H1 (cell line): ENCODE measurements around the gene CPXM2. TPM values are rescaled to one million over a fixed set of nuclear protein-coding genes. Genes with fewer than 3 reads are reported as not detected.

Source experiments
- CTCF ChIA-PET: fragments of 300-600 bp; sonication (Branson Sonifier 250); formaldehyde crosslinking; loops from one replicate; lab custom pipeline; 2021; ENCODE audit not compliant: partially characterized antibody; lab: Charles Lee
- POLR2A ChIA-PET: fragments of 300-600 bp; sonication (Branson Sonifier 250); formaldehyde crosslinking; loops from one replicate; lab custom pipeline; 2021; ENCODE audit warnings: inconsistent platforms; ENCODE audit not compliant: partially characterized antibody; lab: Charles Lee
- DNase-seq, 2 experiments: peaks; one replicate each; pipeline versions ENCODE4 v3.0.0 to v3.0.0-alpha.2; 2010 to 2022; ENCODE audit warnings: low spot score in 2 of 2, low read depth in 1 of 2, mixed read lengths in 1 of 2
- FAIRE-seq: peaks from 2 replicates; lab custom pipeline; 2011; peaks lifted over from hg19 to GRCh38; lab: Jason Lieb, UNC
- H2AFZ ChIP-seq: 2 replicates; pipeline ENCODE4 v1.8.1; 2012; ENCODE audit warnings: low read length, inconsistent platforms
- H2AK5ac ChIP-seq: 2 replicates; pipeline ENCODE4 v1.6.1; 2013; ENCODE audit warnings: low read depth, low read length
- H2BK120ac ChIP-seq: replicated peaks from 2 replicates; pipeline ENCODE3; 2013; ENCODE audit warnings: low read depth, low read length, inconsistent platforms
- H2BK12ac ChIP-seq: 2 replicates; pipeline ENCODE4 v1.6.1; 2013; ENCODE audit warnings: low read depth, low read length
- H2BK15ac ChIP-seq: 2 replicates; pipeline ENCODE4 v1.6.1; 2013; ENCODE audit warnings: low read length
- H2BK20ac ChIP-seq: 2 replicates; pipeline ENCODE4 v1.6.1; 2013; ENCODE audit warnings: low read length
- H2BK5ac ChIP-seq: 2 replicates; pipeline ENCODE4 v1.6.1; 2013; ENCODE audit warnings: low read depth, low read length
- H3K14ac ChIP-seq: 2 replicates; pipeline ENCODE4 v1.6.1; 2013; ENCODE audit warnings: inconsistent platforms; ENCODE audit not compliant: insufficient read length
- H3K18ac ChIP-seq: 2 replicates; pipeline ENCODE4 v1.6.1; 2013; ENCODE audit warnings: low read length; ENCODE audit errors: extremely low read depth
- H3K23ac ChIP-seq: 2 replicates; pipeline ENCODE4 v1.6.1; 2013; ENCODE audit warnings: inconsistent platforms; ENCODE audit not compliant: insufficient read length
- H3K23me2 ChIP-seq: 2 replicates; pipeline ENCODE4 v1.6.1; 2013; ENCODE audit warnings: low read depth, low read length
- H3K27ac ChIP-seq: 2 replicates; pipeline ENCODE4 v1.6.1; 2011; ENCODE audit warnings: low read depth, low read length, inconsistent platforms
- H3K27me3 ChIP-seq, 4 experiments: replicated peaks in 1 of 4; 1 replicate in 1 of 4; 2 replicates in 3 of 4; pipeline versions ENCODE4 v1.6.1 to v1.8.1; 2011 to 2013; ENCODE audit warnings: low read length in 3 of 4, mild to moderate bottlenecking in 3 of 4, inconsistent platforms in 2 of 4, mixed read lengths in 2 of 4, moderate library complexity in 1 of 4; ENCODE audit not compliant: control insufficient read depth in 3 of 4, insufficient read depth in 3 of 4; ENCODE audit errors: extremely low read depth in 1 of 4
- H3K36me3 ChIP-seq, 4 experiments: 2 replicates each; pipeline versions ENCODE4 v1.6.1 to v1.8.1; 2011 to 2013; ENCODE audit warnings: mild to moderate bottlenecking in 4 of 4, low read length in 3 of 4, moderate library complexity in 2 of 4, control low read depth in 1 of 4, inconsistent platforms in 1 of 4; ENCODE audit not compliant: insufficient read depth in 4 of 4, control insufficient read depth in 2 of 4
- H3K4ac ChIP-seq: replicated peaks from 2 replicates; pipeline ENCODE3; 2013; ENCODE audit warnings: low read length, low read depth, mixed read lengths, inconsistent platforms; ENCODE audit not compliant: insufficient read length
- H3K4me1 ChIP-seq, 4 experiments: replicated peaks in 1 of 4; 1 replicate in 1 of 4; 2 replicates in 3 of 4; pipeline versions ENCODE4 v1.6.1 to v1.8.1; 2011 to 2013; ENCODE audit warnings: low read length in 3 of 4, inconsistent platforms in 2 of 4, mixed read lengths in 1 of 4; ENCODE audit not compliant: insufficient read depth in 4 of 4, control insufficient read depth in 3 of 4
- H3K4me2 ChIP-seq, 2 experiments: 2 replicates each; pipeline versions ENCODE4 v1.6.1 to v1.8.1; 2011 to 2013; ENCODE audit warnings: low read depth in 2 of 2, low read length in 2 of 2, control low read depth in 1 of 2, inconsistent platforms in 1 of 2, mild to moderate bottlenecking in 1 of 2; ENCODE audit not compliant: insufficient read depth in 1 of 2
- H3K4me3 ChIP-seq, 4 experiments: fragments of 200-600, 300-600 bp in 1 of 4; sonication (generic), shearing (Covaris generic), sonication (Bioruptor Twin) in 1 of 4; 2 replicates each; pipeline versions ENCODE4 v1.5.1 to v1.8.1; 2011 to 2016; ENCODE audit warnings: low read length in 4 of 4, low read depth in 3 of 4, control low read depth in 2 of 4, inconsistent platforms in 2 of 4, mild to moderate bottlenecking in 2 of 4, mixed read lengths in 1 of 4, moderate library complexity in 1 of 4; ENCODE audit not compliant: insufficient read depth in 2 of 4; ENCODE audit errors: extremely low read depth in 1 of 4
- H3K56ac ChIP-seq: replicated peaks from 2 replicates; pipeline ENCODE3; 2013; ENCODE audit warnings: low read depth, mild to moderate bottlenecking, mixed read lengths, low read length, inconsistent platforms; ENCODE audit not compliant: insufficient read length
- H3K79me1 ChIP-seq: 2 replicates; pipeline ENCODE4 v1.6.1; 2013; ENCODE audit warnings: low read depth, low read length, control low read depth
- H3K79me2 ChIP-seq, 2 experiments: 2 replicates each; pipeline versions ENCODE4 v1.6.1 to v1.8.1; 2012 to 2013; ENCODE audit warnings: low read length in 2 of 2, mild to moderate bottlenecking in 2 of 2, inconsistent platforms in 1 of 2; ENCODE audit not compliant: insufficient read depth in 2 of 2, control insufficient read depth in 1 of 2
- H3K9ac ChIP-seq, 4 experiments: replicated peaks in 1 of 4; 1 replicate in 1 of 4; 2 replicates in 3 of 4; pipeline versions ENCODE4 v1.6.1 to v1.8.1; 2011 to 2013; ENCODE audit warnings: low read depth in 3 of 4, low read length in 3 of 4, control low read depth in 2 of 4, mild to moderate bottlenecking in 2 of 4, moderate library complexity in 2 of 4, inconsistent platforms in 1 of 4; ENCODE audit errors: extremely low read depth in 1 of 4
- H3K9me3 ChIP-seq, 2 experiments: 2 replicates each; pipeline versions ENCODE4 v1.6.1 to v1.8.1; 2012 to 2013; ENCODE audit warnings: mild to moderate bottlenecking in 2 of 2, moderate library complexity in 2 of 2, control low read depth in 1 of 2, inconsistent platforms in 1 of 2, low read depth in 1 of 2, low read length in 1 of 2, mixed read lengths in 1 of 2; ENCODE audit not compliant: insufficient read depth in 2 of 2
- H4K20me1 ChIP-seq, 2 experiments: replicated peaks in 1 of 2; 2 replicates each; pipeline versions ENCODE3 to v1.8.1; 2011 to 2013; ENCODE audit warnings: inconsistent platforms in 2 of 2, low read length in 2 of 2, mild to moderate bottlenecking in 1 of 2; ENCODE audit not compliant: insufficient read depth in 2 of 2, control insufficient read depth in 1 of 2
- H4K5ac ChIP-seq: 2 replicates; pipeline ENCODE4 v1.6.1; 2013; ENCODE audit warnings: low read length, low read depth, mixed read lengths, inconsistent platforms; ENCODE audit not compliant: insufficient read length
- H4K8ac ChIP-seq: 2 replicates; pipeline ENCODE4 v1.8.0; 2013; ENCODE audit warnings: mild to moderate bottlenecking, moderate library complexity, low read length, inconsistent platforms; ENCODE audit not compliant: insufficient read depth; ENCODE audit errors: extremely low read depth
- H4K91ac ChIP-seq: replicated peaks from 2 replicates; pipeline ENCODE3; 2013; ENCODE audit warnings: low read length, mixed read lengths, inconsistent platforms; ENCODE audit not compliant: insufficient read length
- ATF3 ChIP-seq: IDR thresholded peaks from 2 replicates; pipeline ENCODE4 v1.6.1; 2011; ENCODE audit warnings: low read depth, mild to moderate bottlenecking, low read length; ENCODE audit not compliant: insufficient read depth
- BCL11A ChIP-seq, 2 experiments: IDR thresholded peaks; one replicate each; pipeline ENCODE4 v1.6.1; 2011; ENCODE audit warnings: low read depth in 2 of 2, low read length in 2 of 2, mild to moderate bottlenecking in 2 of 2
- HDAC2 ChIP-seq, 2 experiments: fragments of 300-600 bp in 1 of 2; sonication (generic) in 1 of 2; IDR thresholded peaks; 2 replicates each; pipeline ENCODE4 v1.6.1; 2011 to 2012; ENCODE audit warnings: low read depth in 2 of 2, low read length in 2 of 2, mild to moderate bottlenecking in 2 of 2, moderate library complexity in 2 of 2, borderline replicate concordance in 1 of 2, inconsistent platforms in 1 of 2
- KDM4A ChIP-seq: IDR thresholded peaks from one replicate; pipeline ENCODE4 v1.7.1; 2012; ENCODE audit warnings: low read depth, mild to moderate bottlenecking, moderate library complexity, low read length, inconsistent platforms; ENCODE audit not compliant: severe bottlenecking
- KDM5A ChIP-seq: fragments of 200-600 bp; IDR thresholded peaks from 2 replicates; pipeline ENCODE4 v1.7.1; 2012; ENCODE audit warnings: mild to moderate bottlenecking, low read length, inconsistent platforms, mixed read lengths
- SIN3A ChIP-seq, 2 experiments: IDR thresholded peaks in 1 of 2; conservative IDR thresholded peaks in 1 of 2; 2 replicates each; pipeline ENCODE4 v1.6.1; 2011 to 2012; ENCODE audit warnings: low read length in 2 of 2, improper control_type of control experiment in 1 of 2, low read depth in 1 of 2, mild to moderate bottlenecking in 1 of 2
- SP1 ChIP-seq: IDR thresholded peaks from 2 replicates; pipeline ENCODE4 v1.6.1; 2011; ENCODE audit warnings: low read depth, low read length
- SP2 ChIP-seq: IDR thresholded peaks from 2 replicates; pipeline ENCODE4 v1.6.1; 2012; ENCODE audit warnings: mild to moderate bottlenecking, low read length, inconsistent platforms
- WGBS, 2 experiments: shearing (Covaris generic) in 1 of 2; methylation state at CpG; one replicate each; pipeline versions ENCODE4 v1.1.6 to v1.1.7; 2013 to 2015; ENCODE audit warnings: low lambda C conversion rate in 2 of 2, mixed read lengths in 2 of 2, inconsistent platforms in 1 of 2, low coverage in 1 of 2, missing lambda C conversion rate in 1 of 2; ENCODE audit not compliant: insufficient replicate concordance in 2 of 2, insufficient coverage in 1 of 2, insufficient read length in 1 of 2; ENCODE audit errors: extremely low coverage in 1 of 2, missing lambda C conversion rate in 1 of 2; 5-methylcytosine and 5-hydroxymethylcytosine counted together
- polyA plus RNA-seq, 7 experiments: library from polyadenylated mRNA; depleted of rRNA in 3 of 7; stranded (reverse) in 5 of 7; unstranded in 2 of 7; fragments of >200 nt in 5 of 7; fragments of 200-250 nt in 2 of 7; gene quantifications; 1 replicate in 5 of 7; 2 replicates in 1 of 7; 4 replicates in 1 of 7; pipeline versions ENCODE4 v1.2.1 to v1.2.3, GENCODE V29; 2011 to 2013; ENCODE audit warnings: missing spikeins in 2 of 7, mixed read lengths in 2 of 7
- total RNA-seq: library from RNA; stranded (reverse); fragmentation: NEBNext Ultra II Directional; extraction: Animal tissue kit (Norgen Biotek cat#: 25700); gene quantifications from 2 replicates; pipeline ENCODE4 v1.2.1, GENCODE V29; 2021

CPXM2 gene
- total and polyA plus RNA-seq, 2 of the 8 experiments (the other 6 are each of a cell fraction or from before 2014, with no cell fraction given), result 2.4 to 2.9 TPM

- DNase-seq, result peak in 1 of 2 experiments; percentile 27
- no peak overlapping the region for H3K27ac ChIP-seq
- H2BK5ac ChIP-seq, result no peak overlapping the region
- H4K91ac ChIP-seq, result no peak overlapping the region
- no peak overlapping the region for H3K18ac ChIP-seq
- no peak overlapping the region for H2BK15ac ChIP-seq
- H3K79me1 ChIP-seq, result no peaks in the 10 kb centered on the region; the same call in 1 of the 2 replicates
- H2BK20ac ChIP-seq, result no peak overlapping the region
- no peak overlapping the region for H3K4me3 ChIP-seq
- POLR2A ChIA-PET, result no interaction called here
- no peak overlapping the region for H3K23ac ChIP-seq
- no peak for TF ChIP-seq HDAC2 (IDR thresholded peaks at IDR 0.05; ENCODE audit: borderline replicate concordance in 1 of 2, low read depth in 2 of 2, low read length in 2 of 2)
- TF ChIP-seq SP1, result no peak
- no peak for TF ChIP-seq ATF3
- TF ChIP-seq SIN3A (conservative IDR thresholded peaks at IDR 0.05 in 1 of 2, IDR thresholded peaks at IDR 0.05 in 1 of 2; ENCODE audit: low read depth in 1 of 2, low read length in 2 of 2), result no peak
- TF ChIP-seq KDM4A, result no peak
- no peak for TF ChIP-seq KDM5A
- TF ChIP-seq BCL11A (IDR thresholded peaks at IDR 0.05; ENCODE audit: low read depth in 2 of 2, low read length in 2 of 2), result no peak
- no peak for TF ChIP-seq SP2
- no peak for FAIRE-seq
- 75% methylated on average over 11 of the region's 11 CpGs; no CpG with 5 or more reads in 1 of the 2 experiments for WGBS, 2 experiments
- H4K5ac ChIP-seq, result no peak overlapping the region
- H3K4me1 ChIP-seq, result peaks cover 0 to 7% (median 0%) of the 10 kb centered on the region in 4 experiments; a peak in 2 of 7 replicates
- no peaks in the 10 kb centered on the region for H3K36me3 ChIP-seq
- 0 out of 4 replicates have a peak, but pooled peaks cover 0 to 3% of the 10 kb centered on the region in 2 experiments for H3K9me3 ChIP-seq
- no peaks in the 10 kb centered on the region for H3K27me3 ChIP-seq
- no peaks in the 10 kb centered on the region for H3K79me2 ChIP-seq
- H3K4me2 ChIP-seq, result no peak overlapping the region
- H2AFZ ChIP-seq, result no peak overlapping the region
- H3K14ac ChIP-seq, result no peak overlapping the region
- no peak overlapping the region for H3K56ac ChIP-seq
- H2BK120ac ChIP-seq, result no peak overlapping the region
- H3K4ac ChIP-seq, result no peak overlapping the region
- H2AK5ac ChIP-seq, result no peak overlapping the region
- H3K23me2 ChIP-seq, result no peaks in the 10 kb centered on the region
- H3K9ac ChIP-seq, result no peak overlapping the region
- H4K20me1 ChIP-seq, result no peaks in the 10 kb centered on the region
- H2BK12ac ChIP-seq, result no peak overlapping the region
- H4K8ac ChIP-seq, result no peak overlapping the region
- CTCF ChIA-PET, result no interaction called here
Observed at GRCh38 chr10:123792248-123792978, 99.2 kb downstream of the CPXM2 start.
